Tibial nerve (tissue), 4 donors: ENCODE measurements around the gene ELK3. TPM values are rescaled to one million over a fixed set of nuclear protein-coding genes. Genes with fewer than 3 reads are reported as not detected.

Source experiments
- DNase-seq, 2 donors: peaks; one replicate each; pipeline ENCODE4 v3.0.0-alpha.2; 2019; ENCODE audit warnings: low spot score in 2 of 2
- H3K27ac ChIP-seq, 4 donors: fragments of 200-600 bp; sonication (generic) in 3 of 4; one replicate each; pipeline ENCODE4 v1.5.1; 2017 to 2019; ENCODE audit warnings: mild to moderate bottlenecking in 1 of 4
- H3K27me3 ChIP-seq, 2 donors: fragments of 200-600 bp; sonication (generic) in 1 of 2; one replicate each; pipeline versions ENCODE4 v1.5.1 to v1.6.0; 2017 to 2019
- H3K36me3 ChIP-seq, 3 donors: fragments of 200-600 bp; sonication (generic); one replicate each; pipeline ENCODE4 v1.5.1; 2018 to 2019
- H3K4me1 ChIP-seq, 4 donors: fragments of 200-600 bp; sonication (generic) in 3 of 4; one replicate each; pipeline ENCODE4 v1.5.1; 2017 to 2019
- H3K4me3 ChIP-seq, 4 donors: fragments of 200-600 bp; sonication (generic) in 3 of 4; one replicate each; pipeline ENCODE4 v1.5.1; 2017 to 2019; ENCODE audit warnings: mild to moderate bottlenecking in 1 of 4, moderate library complexity in 1 of 4
- H3K9me3 ChIP-seq, 4 donors: fragments of 200-600 bp; sonication (generic) in 3 of 4; one replicate each; pipeline ENCODE4 v1.5.1; 2017 to 2019
- CTCF ChIP-seq, 5 experiments: fragments of 200-600 bp in 3 of 5; fragments of 450-650 bp in 2 of 5; sonication (generic) in 3 of 5; IDR thresholded peaks; one replicate each; pipeline ENCODE4 v1.5.1; 2016 to 2019; ENCODE audit warnings: antibody characterized with exemption in 5 of 5, mild to moderate bottlenecking in 3 of 5, moderate library complexity in 2 of 5
- EP300 ChIP-seq, 2 donors: sonication (generic); formaldehyde crosslinking; IDR thresholded peaks; one replicate each; pipeline ENCODE4 v1.6.1; 2017; ENCODE audit warnings: antibody characterized with exemption in 2 of 2, mild to moderate bottlenecking in 1 of 2
- POLR2A ChIP-seq, 2 donors: fragments of 450-650 bp; IDR thresholded peaks; one replicate each; pipeline ENCODE4 v1.6.1; 2017; ENCODE audit warnings: antibody characterized with exemption in 2 of 2, mild to moderate bottlenecking in 2 of 2, moderate library complexity in 2 of 2
- WGBS, 2 donors: methylation state at CpG; one replicate each; pipeline ENCODE4 v1.1.5; 2018; 5-methylcytosine and 5-hydroxymethylcytosine counted together
- total RNA-seq, 4 donors: library from RNA; depleted of rRNA; stranded (reverse); fragments of >200 nt; gene quantifications; one replicate each; pipeline ENCODE4 v1.1.0, GENCODE V29; 2016

The ELK3 gene
- total RNA-seq, 4 donors from 2014 or later = 9.4 to 28.6 (median 17.7) TPM

- Histone ChIP-seq H3K4me1 (peaks cover 0 to 17% (median 0%) of the 10 kb centered on the region in 4 donors), H3K27me3 (no peaks in the 10 kb centered on the region), H3K4me3 (no peak overlapping the region), H3K36me3 (peaks cover 0 to 25% (median 0%) of the 10 kb centered on the region in 3 donors), H3K27ac (peak overlapping the region in 1 of 4 donors; percentile 58), H3K9me3 (no peaks in the 10 kb centered on the region)
- no peak for DNase-seq
- TF ChIP-seq CTCF (IDR thresholded peaks at IDR 0.05) (no peak), POLR2A (IDR thresholded peaks at IDR 0.05) (no peak), EP300 (IDR thresholded peaks at IDR 0.05) (no peak)
- 86 to 90% methylated on average over 4 of the region's 4 CpGs for WGBS, 2 donors
Measured at GRCh38 chr12:96301732-96302131, 107.6 kb downstream of the ELK3 start.

- WGBS, 2 donors = 43 to 45% methylated on average over 2 of the region's 2 CpGs
- no peak for DNase-seq
- Histone ChIP-seq H3K36me3 (peaks cover 0 to 23% (median 0%) of the 10 kb centered on the region in 3 donors), H3K27me3 (no peaks in the 10 kb centered on the region), H3K4me1 (peaks cover 0 to 17% (median 0%) of the 10 kb centered on the region in 4 donors), H3K4me3 (no peak overlapping the region), H3K27ac (peak overlapping the region in 2 of 4 donors; percentile 58 to 65), H3K9me3 (no peaks in the 10 kb centered on the region)
- TF ChIP-seq EP300 (IDR thresholded peaks at IDR 0.05) (no peak), POLR2A (IDR thresholded peaks at IDR 0.05) (no peak), CTCF (IDR thresholded peaks at IDR 0.05) (no peak)
Measured at GRCh38 chr12:96302687-96303310, 108.6 kb downstream of the ELK3 start.

DNA sequence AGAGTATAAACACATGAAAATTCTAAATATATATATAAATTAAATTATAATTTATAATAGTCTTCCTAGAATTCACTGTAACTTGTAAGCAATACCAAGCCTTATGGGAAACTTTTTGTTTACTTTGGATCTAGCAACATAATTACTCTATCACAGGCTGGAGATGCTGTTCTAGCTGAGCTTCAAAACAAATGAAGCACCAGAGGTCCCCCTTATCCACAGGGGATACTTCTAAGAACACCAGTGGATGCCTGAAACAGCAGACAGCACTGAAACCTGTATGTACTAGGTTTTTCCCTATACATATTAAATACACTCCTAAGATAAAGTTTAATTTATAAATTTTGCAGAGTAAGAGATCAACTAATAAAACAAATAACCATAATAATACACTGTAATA is 109.5 kb downstream of the ELK3 start:
- Histone ChIP-seq H3K27ac (peak overlapping the region in 2 of 4 donors; percentile 58 to 65), H3K4me3 (no peak overlapping the region), H3K36me3 (peaks cover 0 to 14% (median 0%) of the 10 kb centered on the region in 3 donors), H3K9me3 (no peaks in the 10 kb centered on the region), H3K27me3 (no peaks in the 10 kb centered on the region), H3K4me1 (peaks cover 0 to 17% (median 0%) of the 10 kb centered on the region in 4 donors)
- no peak for DNase-seq
- no peak for TF ChIP-seq POLR2A (IDR thresholded peaks at IDR 0.05)
- no peak for TF ChIP-seq EP300 (IDR thresholded peaks at IDR 0.05)
- no peak for TF ChIP-seq CTCF (IDR thresholded peaks at IDR 0.05)

DNA sequence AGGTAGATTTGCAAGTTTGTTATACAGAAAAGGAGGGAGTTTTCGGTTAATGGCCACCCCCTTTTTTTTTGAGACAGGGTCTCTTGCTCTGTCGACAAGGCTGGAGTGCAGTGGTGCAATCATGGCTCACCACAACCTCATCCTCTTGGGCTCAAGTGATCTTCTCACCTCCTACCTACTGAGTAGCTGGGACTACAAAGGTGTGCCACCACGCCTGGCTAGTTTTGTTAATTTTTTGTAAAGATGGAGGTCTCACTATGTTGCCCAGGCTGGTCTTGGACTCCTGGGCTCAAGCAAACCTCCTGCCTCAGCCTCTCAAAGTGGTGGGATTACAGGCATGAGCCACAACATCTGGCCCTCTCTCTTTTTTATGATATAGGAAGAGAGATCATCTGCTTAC is 111.5 kb downstream of the ELK3 start:
- no peak for TF ChIP-seq CTCF (IDR thresholded peaks at IDR 0.05)
- no peak for TF ChIP-seq POLR2A (IDR thresholded peaks at IDR 0.05)
- TF ChIP-seq EP300 (IDR thresholded peaks at IDR 0.05) = no peak
- H3K4me3 ChIP-seq = no peak overlapping the region
- no peaks in the 10 kb centered on the region for H3K27me3 ChIP-seq
- H3K36me3 ChIP-seq = peaks cover 0 to 11% (median 0%) of the 10 kb centered on the region in 3 donors
- H3K9me3 ChIP-seq = no peaks in the 10 kb centered on the region
- no peak for DNase-seq
- WGBS, 2 donors = 92 to 93% methylated on average over 3 of the region's 3 CpGs
- no peak overlapping the region for H3K27ac ChIP-seq
- peaks cover 0 to 17% (median 0%) of the 10 kb centered on the region in 4 donors for H3K4me1 ChIP-seq

GRCh38 chr12:96308881-96309280 is 114.7 kb downstream of the ELK3 start:
- H3K27me3 ChIP-seq = no peaks in the 10 kb centered on the region
- 58 to 65% methylated on average over 1 of the region's 1 CpG for WGBS, 2 donors
- no peak overlapping the region for H3K4me3 ChIP-seq
- no peak for TF ChIP-seq POLR2A (IDR thresholded peaks at IDR 0.05)
- no peak for TF ChIP-seq CTCF (IDR thresholded peaks at IDR 0.05)
- TF ChIP-seq EP300 (IDR thresholded peaks at IDR 0.05) = no peak
- no peak overlapping the region for H3K27ac ChIP-seq
- peaks cover 0 to 4% (median 0%) of the 10 kb centered on the region in 4 donors for H3K4me1 ChIP-seq
- peaks cover 0 to 17% (median 0%) of the 10 kb centered on the region in 3 donors for H3K36me3 ChIP-seq
- DNase-seq = no peak
- H3K9me3 ChIP-seq = no peaks in the 10 kb centered on the region
